ENCODE results near the gene C11orf91. TPM values are rescaled to one million over a fixed set of nuclear protein-coding genes. Genes with fewer than 3 reads are reported as not detected.
A peak's percentile ranks its signal among the peaks of the same experiment; 100 is the strongest.

C11orf91 gene
- total RNA-seq, 1 experiment from 2014 or later = 1.3 TPM

GRCh38 chr11:33685082-33685481 is 15.5 kb downstream of the C11orf91 start:
- Histone ChIP-seq H3K4me1 (ENCODE audit: control insufficient read depth, insufficient read depth, low read length) (peaks cover 18% of the 10 kb centered on the region), H3K36me3 (ENCODE audit: control insufficient read depth, insufficient read depth, low read length) (no peaks in the 10 kb centered on the region), H3K27ac (ENCODE audit: low read length) (no peak overlapping the region), H3K4me3 (ENCODE audit: low read depth in 2 of 2, low read length in 2 of 2) (no peak overlapping the region), H3K27me3 (ENCODE audit: control insufficient read depth, insufficient read depth, low read length) (no peaks in the 10 kb centered on the region), H3K9me3 (ENCODE audit: control insufficient read depth, insufficient read depth, low read depth, low read length) (peaks cover 12% of the 10 kb centered on the region; the same call in 1 of the 2 replicates)
- in situ Hi-C loops (cut with HindIII; ENCODE audit: low pct_unique_long_range_greater_than_20kb, low sequenced_read_pairs) = no loop called here
- BruUV-seq (replicated peaks) = no TSS peak
- ATAC-seq = no peak
- DNase-seq (ENCODE audit: low read depth, low spot score) = no peak
- POLR2A ChIA-PET = no interaction called here
- TF ChIP-seq SIN3A (IDR thresholded peaks at IDR 0.05; ENCODE audit: borderline replicate concordance, insufficient read depth, low read depth, low read length) (no peak), POLR2AphosphoS5 (IDR thresholded peaks at IDR 0.05; ENCODE audit: low read depth, low read length) (no peak), TCF7L2 (IDR thresholded peaks at IDR 0.05; ENCODE audit: low read depth, low read length) (no peak)
- TF ChIP-seq, protein P1, sequence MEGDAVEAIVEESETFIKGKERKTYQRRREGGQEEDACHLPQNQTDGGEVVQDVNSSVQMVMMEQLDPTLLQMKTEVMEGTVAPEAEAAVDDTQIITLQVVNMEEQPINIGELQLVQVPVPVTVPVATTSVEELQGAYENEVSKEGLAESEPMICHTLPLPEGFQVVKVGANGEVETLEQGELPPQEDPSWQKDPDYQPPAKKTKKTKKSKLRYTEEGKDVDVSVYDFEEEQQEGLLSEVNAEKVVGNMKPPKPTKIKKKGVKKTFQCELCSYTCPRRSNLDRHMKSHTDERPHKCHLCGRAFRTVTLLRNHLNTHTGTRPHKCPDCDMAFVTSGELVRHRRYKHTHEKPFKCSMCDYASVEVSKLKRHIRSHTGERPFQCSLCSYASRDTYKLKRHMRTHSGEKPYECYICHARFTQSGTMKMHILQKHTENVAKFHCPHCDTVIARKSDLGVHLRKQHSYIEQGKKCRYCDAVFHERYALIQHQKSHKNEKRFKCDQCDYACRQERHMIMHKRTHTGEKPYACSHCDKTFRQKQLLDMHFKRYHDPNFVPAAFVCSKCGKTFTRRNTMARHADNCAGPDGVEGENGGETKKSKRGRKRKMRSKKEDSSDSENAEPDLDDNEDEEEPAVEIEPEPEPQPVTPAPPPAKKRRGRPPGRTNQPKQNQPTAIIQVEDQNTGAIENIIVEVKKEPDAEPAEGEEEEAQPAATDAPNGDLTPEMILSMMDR (IDR thresholded peaks at IDR 0.05) = no peak
- TF ChIP-seq, protein P2, sequence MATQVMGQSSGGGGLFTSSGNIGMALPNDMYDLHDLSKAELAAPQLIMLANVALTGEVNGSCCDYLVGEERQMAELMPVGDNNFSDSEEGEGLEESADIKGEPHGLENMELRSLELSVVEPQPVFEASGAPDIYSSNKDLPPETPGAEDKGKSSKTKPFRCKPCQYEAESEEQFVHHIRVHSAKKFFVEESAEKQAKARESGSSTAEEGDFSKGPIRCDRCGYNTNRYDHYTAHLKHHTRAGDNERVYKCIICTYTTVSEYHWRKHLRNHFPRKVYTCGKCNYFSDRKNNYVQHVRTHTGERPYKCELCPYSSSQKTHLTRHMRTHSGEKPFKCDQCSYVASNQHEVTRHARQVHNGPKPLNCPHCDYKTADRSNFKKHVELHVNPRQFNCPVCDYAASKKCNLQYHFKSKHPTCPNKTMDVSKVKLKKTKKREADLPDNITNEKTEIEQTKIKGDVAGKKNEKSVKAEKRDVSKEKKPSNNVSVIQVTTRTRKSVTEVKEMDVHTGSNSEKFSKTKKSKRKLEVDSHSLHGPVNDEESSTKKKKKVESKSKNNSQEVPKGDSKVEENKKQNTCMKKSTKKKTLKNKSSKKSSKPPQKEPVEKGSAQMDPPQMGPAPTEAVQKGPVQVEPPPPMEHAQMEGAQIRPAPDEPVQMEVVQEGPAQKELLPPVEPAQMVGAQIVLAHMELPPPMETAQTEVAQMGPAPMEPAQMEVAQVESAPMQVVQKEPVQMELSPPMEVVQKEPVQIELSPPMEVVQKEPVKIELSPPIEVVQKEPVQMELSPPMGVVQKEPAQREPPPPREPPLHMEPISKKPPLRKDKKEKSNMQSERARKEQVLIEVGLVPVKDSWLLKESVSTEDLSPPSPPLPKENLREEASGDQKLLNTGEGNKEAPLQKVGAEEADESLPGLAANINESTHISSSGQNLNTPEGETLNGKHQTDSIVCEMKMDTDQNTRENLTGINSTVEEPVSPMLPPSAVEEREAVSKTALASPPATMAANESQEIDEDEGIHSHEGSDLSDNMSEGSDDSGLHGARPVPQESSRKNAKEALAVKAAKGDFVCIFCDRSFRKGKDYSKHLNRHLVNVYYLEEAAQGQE (IDR thresholded peaks at IDR 0.05; ENCODE audit: insufficient read depth in 1 of 2, low read depth in 2 of 2, low read length in 1 of 2) = no peak
- CTCF ChIA-PET = interaction anchor here (1.1 kb wide), 1 partner anchor 57 kb away, joined by 3 read pairs; no protein-coding TSS in a partner anchor
- intact Hi-C loops (cut with micrococcal nuclease; ENCODE audit: unreplicated experiment) = loop anchor here (10.0 kb wide), 1 partner anchor 130 kb away; no protein-coding TSS in a partner anchor

DNA sequence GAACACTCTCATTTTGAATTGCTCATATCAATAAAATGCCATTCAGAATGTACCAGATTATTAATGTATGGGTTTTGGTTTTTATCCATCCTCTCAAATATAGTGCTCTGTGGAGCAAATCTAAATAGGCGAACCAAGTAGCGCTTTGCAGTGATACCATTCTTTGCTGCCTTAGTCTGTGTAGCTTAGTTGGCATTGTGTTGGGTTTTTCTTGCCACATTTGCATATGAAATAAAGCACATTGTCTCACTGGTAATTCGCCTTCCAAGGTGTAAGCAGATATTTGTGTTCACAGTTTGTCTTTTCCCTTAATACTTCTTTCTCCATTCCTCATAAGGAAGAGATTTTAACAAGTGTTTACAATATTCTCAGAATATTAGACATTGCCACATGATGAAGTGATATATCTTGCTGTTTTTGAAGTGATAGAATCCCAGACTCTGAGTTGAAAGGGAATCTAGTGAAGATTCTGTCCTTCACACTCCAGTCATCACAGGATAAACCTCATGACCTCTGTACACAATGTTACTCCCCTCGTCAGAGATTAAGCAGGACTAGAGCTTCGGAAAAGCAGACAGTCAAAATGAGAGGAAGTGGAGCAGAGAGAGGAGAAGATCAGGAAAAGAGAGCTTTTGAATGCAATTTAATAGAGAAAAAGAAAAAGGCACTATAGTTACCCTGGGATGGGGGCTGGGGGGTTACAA is 16.5 kb downstream of the C11orf91 start:
- no peak overlapping the region for H3K4me3 ChIP-seq (ENCODE audit: low read depth in 2 of 2, low read length in 2 of 2)
- no peaks in the 10 kb centered on the region for H3K27me3 ChIP-seq (ENCODE audit: control insufficient read depth, insufficient read depth, low read length)
- BruUV-seq (replicated peaks) = no TSS peak
- H3K4me1 ChIP-seq (ENCODE audit: control insufficient read depth, insufficient read depth, low read length) = peaks cover 9% of the 10 kb centered on the region; the same call in 1 of the 2 replicates
- H3K27ac ChIP-seq (ENCODE audit: low read length) = peak overlapping the region; percentile 13
- no peak for TF ChIP-seq TCF7L2 (IDR thresholded peaks at IDR 0.05; ENCODE audit: low read depth, low read length)
- TF ChIP-seq POLR2AphosphoS5 (IDR thresholded peaks at IDR 0.05; ENCODE audit: low read depth, low read length) = no peak
- TF ChIP-seq, protein P2 (IDR thresholded peaks at IDR 0.05; ENCODE audit: insufficient read depth in 1 of 2, low read depth in 2 of 2, low read length in 1 of 2) = no peak
- peaks cover 12% of the 10 kb centered on the region; the same call in 1 of the 2 replicates for H3K9me3 ChIP-seq (ENCODE audit: control insufficient read depth, insufficient read depth, low read depth, low read length)
- intact Hi-C loops (cut with micrococcal nuclease; ENCODE audit: unreplicated experiment) (loop anchor here (10.0 kb wide), 1 partner anchor 129 kb away; no protein-coding TSS in a partner anchor), in situ Hi-C loops (cut with HindIII; ENCODE audit: low pct_unique_long_range_greater_than_20kb, low sequenced_read_pairs) (no loop called here)
- DNase-seq (ENCODE audit: low read depth, low spot score) = no peak
- ChIA-PET POLR2A (interaction anchor here (0.7 kb wide), 1 partner anchor 146 kb away, joined by 3 read pairs; no protein-coding TSS in a partner anchor), CTCF (no interaction called here)
- H3K36me3 ChIP-seq (ENCODE audit: control insufficient read depth, insufficient read depth, low read length) = no peaks in the 10 kb centered on the region
- ATAC-seq = no peak
